Caco-2 (cell line): ENCODE measurements around the gene FBXW12. TPM values are rescaled to one million over a fixed set of nuclear protein-coding genes. Genes with fewer than 3 reads are reported as not detected.

ENCODE experiments used
- BruUV-seq: library from RNA; stranded (reverse); fragments of 400-500 nt; replicated peaks from 2 replicates; lab custom pipeline; 2021; lab: Mats Ljungman, UMichigan
- CTCF ChIA-PET: fragments of 300-600 bp; sonication (Branson Sonifier 250); formaldehyde crosslinking; loops from one replicate; lab custom pipeline; 2022; ENCODE audit warnings: antibody characterized with exemption; lab: Charles Lee
- POLR2A ChIA-PET: fragments of 300-600 bp; sonication (Branson Sonifier 250); formaldehyde crosslinking; loops from one replicate; lab custom pipeline; 2022; ENCODE audit warnings: antibody characterized with exemption; lab: Charles Lee
- DNase-seq, 2 experiments: peaks; one replicate each; pipeline versions ENCODE4 v3.0.0 to v3.0.0-alpha.2; 2020 to 2022
- H3K27me3 ChIP-seq: replicated peaks from 2 replicates; pipeline ENCODE4 v1.6.0; 2011; ENCODE audit warnings: low read length; ENCODE audit not compliant: control insufficient read depth, insufficient read depth
- H3K36me3 ChIP-seq: 2 replicates; pipeline ENCODE4 v1.5.1; 2011; ENCODE audit warnings: low read length; ENCODE audit not compliant: control insufficient read depth, insufficient read depth
- H3K4me1 ChIP-seq: fragments of 250-450 bp; sonication (Bioruptor Pico); 2 replicates; pipeline ENCODE4 v1.5.1; 2020; ENCODE audit warnings: mild to moderate bottlenecking
- H3K4me3 ChIP-seq: 2 replicates; pipeline ENCODE4 v1.5.1; 2011; ENCODE audit warnings: low read depth, mild to moderate bottlenecking, control low read depth, low read length
- H3K9me3 ChIP-seq: fragments of 250-450 bp; sonication (Bioruptor Pico); 2 replicates; pipeline ENCODE4 v1.5.1; 2020; ENCODE audit warnings: mild to moderate bottlenecking, moderate library complexity
- H3K27ac Mint-ChIP-seq: one replicate; pipeline ENCODE4 v1.8.0; 2022; ENCODE audit warnings: mixed read lengths; ENCODE audit not compliant: unreplicated experiment
- H3K27me3 Mint-ChIP-seq: one replicate; pipeline ENCODE4 v1.8.0; 2022; ENCODE audit warnings: mixed read lengths; ENCODE audit not compliant: insufficient read depth, unreplicated experiment
- H3K36me3 Mint-ChIP-seq: one replicate; pipeline ENCODE4 v1.8.0; 2022; ENCODE audit warnings: mild to moderate bottlenecking, mixed read lengths; ENCODE audit not compliant: insufficient read depth, unreplicated experiment
- H3K4me1 Mint-ChIP-seq: one replicate; pipeline ENCODE4 v1.8.0; 2022; ENCODE audit warnings: low read depth, mixed read lengths; ENCODE audit not compliant: unreplicated experiment
- H3K4me3 Mint-ChIP-seq: one replicate; pipeline ENCODE4 v1.8.0; 2022; ENCODE audit warnings: mild to moderate bottlenecking, moderate library complexity, mixed read lengths; ENCODE audit not compliant: unreplicated experiment
- H3K9me3 Mint-ChIP-seq: one replicate; pipeline ENCODE4 v1.8.0; 2022; ENCODE audit warnings: mixed read lengths; ENCODE audit not compliant: unreplicated experiment
- CTCF ChIP-seq, 2 experiments: fragments of 200-600 bp in 1 of 2; IDR thresholded peaks; 1 replicate in 1 of 2; 2 replicates in 1 of 2; pipeline versions ENCODE4 v1.5.1 to v1.8.0; 2011 to 2022; ENCODE audit warnings: antibody characterized with exemption in 1 of 2, control low read depth in 1 of 2, inconsistent platforms in 1 of 2, low read depth in 1 of 2, low read length in 1 of 2, mild to moderate bottlenecking in 1 of 2, moderate library complexity in 1 of 2; ENCODE audit not compliant: insufficient read depth in 1 of 2, severe bottlenecking in 1 of 2, unreplicated experiment in 1 of 2
- intact Hi-C: fragments of 100-400 bp; cut with micrococcal nuclease; formaldehyde crosslinking; loops from one replicate; pipeline ENCODE4 v1.10.0; 2022; ENCODE audit not compliant: unreplicated experiment
- total RNA-seq: library from RNA; stranded (reverse); gene quantifications from 2 replicates; pipeline ENCODE4 v1.2.3, GENCODE V29; 2022

FBXW12 gene
- total RNA-seq, 1 experiment from 2014 or later = 1.7 TPM

DNA sequence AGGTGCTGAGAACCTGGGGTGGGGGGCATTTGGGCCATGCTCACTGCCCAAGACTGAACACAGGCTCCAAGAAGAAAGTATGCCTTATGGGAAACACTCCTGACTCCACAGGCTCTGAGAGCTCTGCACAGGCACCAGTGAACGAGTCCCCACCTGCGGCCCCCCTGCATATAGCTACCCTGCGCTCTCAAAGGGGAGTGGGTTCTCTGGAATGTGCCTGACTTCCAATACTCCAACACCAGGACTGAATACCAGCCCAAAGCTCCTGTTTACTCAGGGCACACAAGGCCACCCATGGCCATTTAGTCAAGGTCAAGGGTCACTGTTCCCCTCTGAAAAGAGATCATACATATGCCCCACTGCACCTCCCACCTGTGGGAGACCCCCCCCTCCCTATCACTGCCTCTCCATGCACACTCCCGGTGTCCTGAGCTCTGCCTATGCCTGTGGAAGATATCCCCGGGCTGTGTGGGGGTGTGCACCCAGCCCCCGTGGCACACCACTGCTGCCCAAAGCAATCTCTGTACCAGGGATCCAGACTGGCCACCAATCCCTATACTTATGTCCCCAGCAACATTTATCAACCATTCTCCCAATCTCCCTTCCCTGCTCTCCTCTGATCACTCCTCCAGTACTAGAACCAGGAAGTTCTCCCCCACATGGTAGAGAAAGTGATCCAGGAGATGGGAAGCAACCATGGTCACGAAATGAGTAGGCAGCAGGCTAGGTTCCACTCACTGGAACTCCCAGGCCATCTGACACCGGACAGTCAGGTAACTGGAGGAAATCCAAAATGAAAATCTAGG is 59.4 kb downstream of the FBXW12 start:
- Histone ChIP-seq H3K36me3 (peaks cover 6% of the 10 kb centered on the region), H3K4me1 (peaks cover 77% of the 10 kb centered on the region), H3K9me3 (no peaks in the 10 kb centered on the region), H3K27me3 (no peaks in the 10 kb centered on the region), H3K4me3 (no peak overlapping the region)
- intact Hi-C loops = no loop called here
- DNase-seq = no peak
- H3K9me3 Mint-ChIP-seq = no peaks in the 10 kb centered on the region
- peak overlapping the region; percentile 98 for H3K4me3 Mint-ChIP-seq
- no peak for TF ChIP-seq CTCF (IDR thresholded peaks at IDR 0.05; ENCODE audit: insufficient read depth in 1 of 2, low read depth in 1 of 2, low read length in 1 of 2, severe bottlenecking in 1 of 2, unreplicated experiment in 1 of 2)
- BruUV-seq = no TSS peak
- ChIA-PET CTCF (interaction anchor here (0.8 to 6.2 kb wide), 4 partner anchors 8 to 31 kb away, joined by 3 to 405 read pairs (median 6); partner anchors contain the start of gene CCDC51), POLR2A (interaction anchor here (0.6 to 1.3 kb wide), 5 partner anchors 8 to 286 kb away, joined by 3 to 10 read pairs (median 4); partner anchors contain the start of genes ATRIP, CCDC51, CDC25A and IP6K2)
- no peaks in the 10 kb centered on the region for H3K27me3 Mint-ChIP-seq
- no peak overlapping the region for H3K27ac Mint-ChIP-seq
- H3K36me3 Mint-ChIP-seq = peaks cover 70% of the 10 kb centered on the region
- peaks cover 48% of the 10 kb centered on the region for H3K4me1 Mint-ChIP-seq

DNA sequence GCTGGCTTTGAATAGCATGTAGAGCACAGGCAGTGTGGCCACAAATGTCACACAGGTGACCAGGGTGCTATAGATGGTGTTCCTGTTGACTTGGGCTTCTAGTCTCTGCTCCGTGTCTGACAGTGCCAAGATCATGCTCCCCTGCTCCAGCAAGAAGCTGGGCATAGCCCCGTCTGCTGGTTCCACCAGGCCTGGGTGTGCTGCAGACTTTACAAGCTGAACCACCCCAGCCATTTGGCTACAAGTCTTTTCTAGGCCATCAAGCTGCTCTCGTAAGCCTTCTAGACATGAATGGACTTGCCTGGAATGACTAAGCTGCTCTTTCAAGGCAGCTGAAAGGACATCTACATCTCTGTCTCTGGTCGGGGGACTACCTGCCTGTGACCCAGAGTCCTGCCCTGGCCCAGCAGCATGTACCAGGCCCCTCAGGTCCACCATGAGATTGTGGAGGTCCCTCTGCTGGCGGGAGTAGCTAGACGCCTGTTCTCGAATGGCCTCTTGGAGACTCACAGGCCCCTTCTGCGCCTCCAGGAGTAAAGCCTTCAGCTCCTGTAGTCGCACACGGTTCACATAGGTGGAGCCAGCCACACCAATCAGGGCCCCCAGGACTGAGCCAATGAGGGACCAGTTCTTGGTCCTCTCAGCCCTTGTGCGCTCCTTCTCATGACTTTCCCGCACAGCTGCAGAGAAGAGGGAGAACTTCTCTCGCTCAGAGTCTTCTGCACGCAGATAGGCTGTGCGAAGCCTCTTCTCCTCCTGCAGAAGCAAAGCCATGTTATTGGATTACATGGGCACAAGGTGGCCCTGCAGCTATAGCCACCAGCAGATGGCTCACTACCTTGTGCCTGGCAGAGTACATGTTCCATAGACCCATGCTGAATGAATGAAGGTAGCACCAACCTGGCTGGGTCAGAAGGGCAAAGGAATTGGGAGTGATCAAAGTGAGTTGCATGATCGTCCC is 60.7 kb downstream of the FBXW12 start:
- Histone ChIP-seq H3K36me3 (peaks cover 4% of the 10 kb centered on the region; the same call in 1 of the 2 replicates), H3K4me3 (peak overlapping the region; percentile 57), H3K9me3 (no peaks in the 10 kb centered on the region), H3K4me1 (peaks cover 64% of the 10 kb centered on the region), H3K27me3 (no peaks in the 10 kb centered on the region)
- Mint-ChIP-seq H3K36me3 (peaks cover 60% of the 10 kb centered on the region), H3K9me3 (no peaks in the 10 kb centered on the region), H3K27ac (no peak overlapping the region), H3K4me3 (peak overlapping the region; percentile 78), H3K27me3 (no peaks in the 10 kb centered on the region), H3K4me1 (peaks cover 37% of the 10 kb centered on the region)
- peak; percentile 61 to 80 for DNase-seq
- ChIA-PET POLR2A (interaction anchor here (0.5 to 2.3 kb wide), 3 partner anchors 14 to 244 kb away, joined by 6 to 20 read pairs (median 10); partner anchors contain the start of genes ATRIP and CDC25A), CTCF (interaction anchor here (0.6 to 6.2 kb wide), 7 partner anchors 14 to 164 kb away, joined by 3 to 405 read pairs (median 4); partner anchors contain the start of genes ATRIP and PFKFB4)
- no TSS peak for BruUV-seq
- peak in 1 of 2 experiments; percentile 27 for TF ChIP-seq CTCF (IDR thresholded peaks at IDR 0.05; ENCODE audit: insufficient read depth in 1 of 2, low read depth in 1 of 2, low read length in 1 of 2, severe bottlenecking in 1 of 2, unreplicated experiment in 1 of 2)
- intact Hi-C loops = no loop called here
